HEK293T (cell line): ENCODE results near the gene PPP1R15A.

Experiments
- ARNT ChIP-seq: fragments of 450-650 bp; IDR thresholded peaks from 2 replicates; pipeline ENCODE4 v1.6.1; 2017; ENCODE audit warnings: mild to moderate bottlenecking
- BHLHE40 ChIP-seq: fragments of 450-650 bp; IDR thresholded peaks from 2 replicates; pipeline ENCODE4 v1.6.1; 2016; ENCODE audit warnings: mild to moderate bottlenecking, moderate library complexity, borderline replicate concordance
- ELF4 ChIP-seq: fragments of 450-650 bp; IDR thresholded peaks from 2 replicates; pipeline ENCODE4 v1.6.1; 2017; ENCODE audit warnings: antibody characterized with exemption
- FOXA1 ChIP-seq: fragments of 450-650 bp; IDR thresholded peaks from 2 replicates; pipeline ENCODE4 v1.6.1; 2016; ENCODE audit warnings: mild to moderate bottlenecking
- FOXK2 ChIP-seq: fragments of 450-650 bp; IDR thresholded peaks from 2 replicates; pipeline ENCODE4 v1.6.1; 2016; ENCODE audit warnings: mild to moderate bottlenecking
- FOXM1 ChIP-seq: fragments of 450-650 bp; IDR thresholded peaks from 2 replicates; pipeline ENCODE4 v1.6.1; 2017; ENCODE audit warnings: mild to moderate bottlenecking, borderline replicate concordance
- L3MBTL2 ChIP-seq: fragments of 450-650 bp; conservative IDR thresholded peaks from 2 replicates; pipeline ENCODE4 v1.6.1; 2016; ENCODE audit warnings: mild to moderate bottlenecking
- LEF1 ChIP-seq: fragments of 450-650 bp; IDR thresholded peaks from 2 replicates; pipeline ENCODE4 v1.6.1; 2017; ENCODE audit warnings: mild to moderate bottlenecking, borderline replicate concordance
- NFRKB ChIP-seq: fragments of 450-650 bp; IDR thresholded peaks from 2 replicates; pipeline ENCODE4 v1.6.1; 2016; ENCODE audit warnings: mild to moderate bottlenecking, moderate library complexity
- PKNOX1 ChIP-seq: fragments of 450-650 bp; IDR thresholded peaks from 2 replicates; pipeline ENCODE4 v1.6.1; 2016
- SP1 ChIP-seq: fragments of 450-650 bp; IDR thresholded peaks from 2 replicates; pipeline ENCODE4 v1.6.1; 2017
- SUZ12 ChIP-seq: fragments of 450-650 bp; IDR thresholded peaks from 2 replicates; pipeline ENCODE4 v1.6.1; 2016; ENCODE audit warnings: mild to moderate bottlenecking
- TARDBP ChIP-seq: fragments of 450-650 bp; IDR thresholded peaks from 2 replicates; pipeline ENCODE4 v1.6.1; 2016
- ZNF384 ChIP-seq: fragments of 450-650 bp; IDR thresholded peaks from 2 replicates; pipeline ENCODE4 v1.6.1; 2016

GRCh38 chr19:48907671-48908070 is 35.5 kb downstream of the PPP1R15A start:
- TF ChIP-seq PKNOX1 (no peak), SP1 (no peak), L3MBTL2 (no peak), ARNT (no peak), FOXM1 (no peak), ZNF384 (no peak), SUZ12 (no peak), NFRKB (no peak), BHLHE40 (no peak), LEF1 (no peak), ELF4 (no peak), FOXK2 (no peak), FOXA1 (no peak), TARDBP (no peak)
